ENCODE data around the gene B4GALNT4.
"Not testable (repeated sequence)": the region's sequence is repeated elsewhere in the genome, so short reads cannot be mapped to it uniquely, and the experiment has no call there.

- TF ChIP-seq CTCF (IDR thresholded peaks at IDR 0.05; ENCODE audit: borderline replicate concordance, extremely low read depth, low read length, poor library complexity, severe bottlenecking); EZH2 (IDR thresholded peaks at IDR 0.05; ENCODE audit: borderline replicate concordance, low read depth, low read length, severe bottlenecking): not testable (repeated sequence)
Observed at GRCh38 chr11:349270-349954, 19.9 kb upstream of the B4GALNT4 start.

Measured in DND-41 (cell line).